ENCODE measurements around the gene CDH4. TPM values are rescaled to one million over a fixed set of nuclear protein-coding genes. Genes with fewer than 3 reads are reported as not detected.

Gene CDH4
- total RNA-seq, 1 donor from 2014 or later = 1.1 TPM

- no peak for DNase-seq
Measured at GRCh38 chr20:61605862-61606557, 353.9 kb downstream of the CDH4 start.

- peak; percentile 74 for DNase-seq
Measured at GRCh38 chr20:61608275-61609085, 356.4 kb downstream of the CDH4 start.

- DNase-seq = no peak
Measured at GRCh38 chr20:61609461-61609860, 357.4 kb downstream of the CDH4 start.

- no peak for DNase-seq
Measured at GRCh38 chr20:61611401-61612180, 359.5 kb downstream of the CDH4 start.

DNA sequence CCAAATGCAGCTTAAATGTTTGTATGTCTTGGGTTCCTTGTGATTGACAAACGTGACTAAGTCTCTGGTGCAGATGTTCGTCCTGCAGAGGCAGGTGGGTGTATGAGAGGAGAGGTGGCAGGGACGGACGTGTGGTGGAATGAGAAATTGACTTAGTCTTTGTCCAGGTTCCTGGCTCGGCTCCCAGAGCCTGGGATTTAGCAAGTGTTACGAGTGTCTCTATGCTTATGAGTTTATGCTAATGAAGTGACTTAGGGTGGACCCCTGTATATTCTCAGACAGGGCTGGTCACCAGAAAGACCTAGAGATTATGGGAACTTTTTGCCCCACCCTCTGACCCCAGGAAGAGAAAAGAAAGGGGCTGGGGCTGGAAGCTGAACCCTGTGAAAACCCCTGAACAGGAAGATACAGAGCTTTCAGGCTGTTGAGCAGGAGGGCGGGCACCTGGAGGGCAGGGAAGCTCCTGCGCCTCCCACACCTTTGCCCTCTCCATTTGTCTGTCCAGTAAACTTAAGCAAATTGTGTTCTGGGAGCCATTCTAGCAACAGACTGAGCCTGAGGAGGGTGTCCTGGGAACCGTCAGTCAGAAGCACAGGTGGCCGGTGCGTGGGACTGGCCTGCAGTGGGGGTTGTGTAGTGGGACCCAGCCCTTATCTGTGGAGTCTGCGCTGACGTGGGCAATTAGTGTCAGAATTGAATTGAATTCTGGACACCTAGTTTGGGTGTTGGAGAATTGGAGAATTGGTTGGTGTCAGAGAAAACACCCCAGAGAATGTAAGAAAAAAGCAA lies 362.1 kb downstream of the CDH4 start:
- no peak for DNase-seq

DNA sequence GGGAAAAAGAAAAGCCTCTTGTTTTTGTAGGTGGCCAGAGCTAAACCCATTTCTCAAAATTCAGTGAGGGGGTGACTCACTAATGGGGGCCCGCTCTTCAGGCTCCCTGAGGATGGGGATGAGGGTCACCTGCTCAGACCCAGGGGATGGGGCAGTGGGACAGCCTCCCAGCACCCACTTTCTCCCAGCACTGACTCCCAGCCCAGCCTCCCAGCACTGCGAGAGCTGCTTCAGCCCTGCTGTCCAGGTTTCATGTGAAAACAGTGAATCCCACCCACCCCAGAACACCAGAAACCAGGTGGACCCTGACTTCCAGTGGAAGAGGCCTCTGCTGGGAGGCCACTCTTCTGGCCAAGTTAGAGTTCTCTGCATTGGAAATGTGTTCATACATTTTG lies 362.6 kb downstream of the CDH4 start:
- no peak for DNase-seq

GRCh38 chr20:61615806-61616205 lies 363.7 kb downstream of the CDH4 start:
- no peak for DNase-seq

GRCh38 chr20:61619751-61620150 lies 367.7 kb downstream of the CDH4 start:
- no peak for DNase-seq

GRCh38 chr20:61620174-61620573 lies 368.1 kb downstream of the CDH4 start:
- no peak for DNase-seq

DNA sequence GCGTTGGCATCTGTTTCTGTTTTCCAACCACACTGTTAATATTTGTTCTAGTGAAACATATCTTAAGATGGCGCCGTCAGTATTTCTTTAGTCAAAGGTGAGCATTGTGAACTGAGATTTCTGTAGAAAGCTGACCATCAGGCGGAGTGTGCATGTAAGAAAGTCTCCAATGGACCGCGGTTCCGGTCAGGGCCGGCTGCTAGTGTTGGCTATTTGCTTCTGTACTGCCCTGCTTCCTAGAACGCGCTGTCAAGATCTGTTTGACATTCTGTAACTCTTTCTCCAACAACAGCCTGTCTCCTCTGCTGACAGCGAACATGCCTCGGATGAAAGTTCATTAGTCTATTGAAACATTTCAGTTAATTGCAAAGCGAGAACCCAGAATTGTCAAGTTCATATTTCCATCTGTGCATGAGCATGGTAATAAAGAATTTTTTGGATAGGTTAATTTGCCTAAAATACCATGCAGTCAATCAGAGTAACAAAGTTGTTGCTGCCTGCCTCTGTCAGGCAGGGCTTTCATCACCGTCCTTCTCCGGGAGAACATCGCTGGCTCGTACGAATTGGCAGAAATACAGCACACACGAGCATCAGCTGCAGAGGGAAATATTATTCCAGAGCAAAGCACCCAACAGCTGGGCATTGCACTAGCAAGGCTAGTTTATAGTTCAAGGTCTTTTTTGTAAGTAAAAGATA lies 369.1 kb downstream of the CDH4 start:
- DNase-seq = peak; percentile 73

GRCh38 chr20:61621852-61622251 lies 369.8 kb downstream of the CDH4 start:
- no peak for DNase-seq

DNA sequence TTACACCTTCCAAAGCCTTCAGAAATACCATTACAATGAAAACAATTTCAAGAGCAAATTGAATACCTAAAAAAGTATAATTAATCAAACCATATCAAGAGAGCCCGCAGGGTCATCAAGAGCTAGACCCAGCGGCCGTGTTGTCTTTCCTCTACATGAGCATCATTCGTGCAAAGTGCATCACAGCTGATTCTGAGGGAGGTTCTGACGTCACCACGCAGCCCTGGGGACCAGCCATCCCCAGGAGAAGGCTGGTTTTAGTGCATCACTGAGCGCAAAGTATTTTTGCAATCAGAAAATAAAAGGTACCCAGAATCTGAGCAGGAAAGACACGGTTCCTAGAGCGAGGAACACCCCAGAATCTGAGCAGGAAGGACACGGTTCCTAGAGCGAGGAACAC lies 371.4 kb downstream of the CDH4 start:
- DNase-seq = no peak

- no peak for DNase-seq
Measured at GRCh38 chr20:61625246-61625645, 373.2 kb downstream of the CDH4 start.

DNA sequence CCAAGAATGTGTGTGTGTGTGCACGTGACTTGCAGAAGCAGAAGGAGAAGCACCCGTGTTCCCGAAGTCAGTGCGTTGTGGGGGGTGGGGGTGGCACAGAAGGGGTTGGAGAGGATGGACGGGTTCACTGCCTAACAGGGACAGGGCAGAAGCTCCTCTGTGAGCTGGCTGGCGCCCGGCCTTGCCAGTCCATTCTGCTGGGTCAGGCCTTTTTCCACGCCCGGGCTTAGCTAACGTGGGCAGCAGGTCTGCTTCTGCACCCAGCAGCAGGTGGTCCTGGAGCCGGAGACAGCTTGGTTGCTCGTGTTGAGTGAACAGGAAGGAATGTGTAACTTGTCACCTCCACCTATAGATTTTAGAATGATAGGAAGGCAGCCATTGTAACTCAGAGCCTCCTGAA lies 374.4 kb downstream of the CDH4 start:
- DNase-seq = no peak

DNA sequence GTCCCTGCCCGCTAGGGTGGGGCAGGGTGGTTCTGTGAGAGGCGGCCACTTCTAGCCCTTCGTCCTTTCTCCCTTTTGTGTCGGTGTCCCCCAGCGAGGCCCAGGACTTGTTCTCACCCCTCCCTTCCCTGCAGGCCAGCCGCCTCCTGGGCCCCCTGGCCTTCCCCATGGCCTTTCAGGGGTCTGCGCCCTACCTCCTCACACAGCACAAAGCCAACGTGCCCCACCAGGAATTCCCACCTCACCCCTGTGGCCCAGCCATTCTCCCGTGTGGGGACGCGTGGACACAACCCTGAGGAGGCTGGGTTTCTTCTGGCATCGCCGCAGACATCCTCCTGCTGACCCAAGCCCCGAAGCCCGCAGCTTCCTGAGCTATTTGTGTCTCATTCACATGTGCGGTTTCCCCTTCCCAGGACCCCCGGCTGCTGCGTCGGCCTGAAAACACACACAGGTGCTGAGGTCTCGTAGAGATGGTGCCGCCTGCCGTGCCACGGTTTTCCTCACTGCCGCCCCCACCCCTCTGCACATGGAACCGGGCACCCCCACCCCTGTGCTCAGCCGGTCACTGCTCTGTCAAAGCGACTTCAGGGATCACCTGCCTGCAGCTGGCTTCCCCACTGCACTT lies 375.8 kb downstream of the CDH4 start:
- DNase-seq = no peak

DNA sequence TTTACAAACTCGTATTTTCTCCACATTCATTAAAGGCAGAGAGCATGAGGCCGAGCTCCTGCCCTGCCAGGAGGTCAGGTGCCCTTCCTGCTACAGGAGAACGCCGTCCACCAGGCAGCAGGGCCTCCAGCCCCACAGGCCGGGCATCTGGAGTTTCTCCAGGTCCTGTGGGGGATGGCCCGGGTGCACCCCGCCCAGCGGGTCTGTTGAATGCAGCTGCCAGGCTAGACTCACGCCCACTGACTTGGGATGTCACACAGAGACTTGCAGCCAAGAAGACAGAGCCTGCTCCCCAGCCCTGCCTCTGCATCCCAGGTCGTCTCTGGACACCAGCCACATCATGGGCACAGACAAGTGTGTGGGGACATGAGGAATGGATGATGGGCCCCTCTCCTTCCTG lies 376.4 kb downstream of the CDH4 start:
- DNase-seq = peak; percentile 71

GRCh38 chr20:61628901-61629601 lies 377.0 kb downstream of the CDH4 start:
- peak; percentile 81 for DNase-seq

DNA sequence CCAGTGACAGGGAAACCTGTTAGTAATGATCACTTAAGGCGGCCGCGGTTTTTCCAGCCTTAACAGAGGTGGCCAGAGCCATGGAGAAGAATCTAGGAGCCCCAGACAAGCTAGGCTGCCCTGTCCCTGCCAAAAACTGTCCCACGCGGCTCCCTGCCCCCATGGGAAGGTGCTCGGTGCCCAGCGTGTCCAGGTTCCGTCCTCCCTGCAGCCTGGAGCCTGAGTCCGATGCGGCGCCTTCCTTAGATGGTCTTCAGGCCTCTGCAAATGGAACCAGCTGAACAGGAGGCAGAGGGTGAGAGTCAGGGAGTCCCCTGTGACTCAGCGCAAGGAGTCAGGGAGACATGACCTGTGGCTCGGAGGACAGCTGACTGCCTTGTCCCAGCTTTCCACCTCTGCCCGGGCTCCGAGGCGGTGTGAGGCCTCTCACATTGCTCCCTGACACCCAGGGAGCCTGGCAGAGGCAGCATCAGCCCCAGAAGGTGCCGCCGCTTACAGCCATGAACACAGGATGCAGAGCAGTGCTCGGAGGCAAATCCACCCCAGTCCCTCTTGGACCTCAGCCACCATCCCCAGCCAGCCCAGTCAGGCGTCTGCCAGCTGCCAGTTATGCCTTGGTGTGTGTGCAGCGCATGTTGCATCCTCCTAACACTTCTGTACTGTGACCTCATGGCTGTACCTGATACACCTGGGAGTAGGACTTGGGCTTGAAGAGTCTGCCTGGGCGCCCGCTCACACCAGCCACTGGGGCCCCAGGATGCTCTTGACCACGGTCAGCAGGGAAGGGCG lies 377.7 kb downstream of the CDH4 start:
- DNase-seq = peak; percentile 81

- no peak for DNase-seq
Measured at GRCh38 chr20:61630391-61630650, 378.3 kb downstream of the CDH4 start.

GRCh38 chr20:61630816-61631215 lies 378.8 kb downstream of the CDH4 start:
- no peak for DNase-seq
